ENCODE results near the gene ARHGAP8.

ARHGAP8 gene

DNA sequence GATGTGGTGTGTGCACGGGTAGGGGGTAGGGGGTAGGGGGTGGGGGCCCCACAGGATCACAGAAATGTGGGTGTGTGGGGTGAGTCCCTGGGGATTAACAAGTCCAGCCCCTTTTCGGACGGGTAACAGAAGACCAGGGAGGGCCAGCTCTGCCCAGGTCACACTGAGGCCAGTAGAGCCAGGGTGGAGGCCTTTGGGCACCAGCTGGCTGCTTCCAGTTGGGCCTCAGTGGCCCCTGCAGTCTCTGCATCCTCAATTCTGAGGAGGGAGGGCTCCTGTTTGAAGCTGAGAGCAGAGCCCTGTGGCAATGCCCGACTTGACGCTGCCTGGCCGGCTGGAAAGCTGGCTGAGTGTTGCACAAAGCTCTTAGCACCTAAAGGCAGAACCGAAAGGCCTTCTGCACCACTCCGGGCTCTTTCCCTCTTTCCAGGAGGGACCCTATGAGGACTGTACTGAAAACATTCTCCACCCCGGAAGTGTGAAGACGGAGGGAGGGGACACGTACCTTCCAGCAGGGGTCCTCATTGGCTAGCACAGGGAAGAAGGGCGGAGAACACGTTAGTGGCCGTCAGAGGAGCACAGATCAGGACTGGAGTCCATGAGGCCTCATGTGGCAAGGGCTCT, 137.0 kb downstream of the ARHGAP8 start:
- no peaks in the 10 kb centered on the region for H3K27me3 ChIP-seq (ENCODE audit: insufficient read depth, low read length)
- no peak overlapping the region for H3K4me3 ChIP-seq (ENCODE audit: low read length)
- H3K27ac ChIP-seq (ENCODE audit: low read length) = no peak overlapping the region
- H3K36me3 ChIP-seq (ENCODE audit: insufficient read depth, low read depth, low read length) = peaks cover 64% of the 10 kb centered on the region
- no peak overlapping the region for H3K9ac ChIP-seq (ENCODE audit: low read depth, low read length)
- H3K4me1 ChIP-seq (ENCODE audit: insufficient read depth, low read length) = peaks cover 7% of the 10 kb centered on the region; the same call in 1 of the 2 replicates
- no peaks in the 10 kb centered on the region for H3K9me3 ChIP-seq (ENCODE audit: insufficient read depth, low read depth, low read length)

DNA sequence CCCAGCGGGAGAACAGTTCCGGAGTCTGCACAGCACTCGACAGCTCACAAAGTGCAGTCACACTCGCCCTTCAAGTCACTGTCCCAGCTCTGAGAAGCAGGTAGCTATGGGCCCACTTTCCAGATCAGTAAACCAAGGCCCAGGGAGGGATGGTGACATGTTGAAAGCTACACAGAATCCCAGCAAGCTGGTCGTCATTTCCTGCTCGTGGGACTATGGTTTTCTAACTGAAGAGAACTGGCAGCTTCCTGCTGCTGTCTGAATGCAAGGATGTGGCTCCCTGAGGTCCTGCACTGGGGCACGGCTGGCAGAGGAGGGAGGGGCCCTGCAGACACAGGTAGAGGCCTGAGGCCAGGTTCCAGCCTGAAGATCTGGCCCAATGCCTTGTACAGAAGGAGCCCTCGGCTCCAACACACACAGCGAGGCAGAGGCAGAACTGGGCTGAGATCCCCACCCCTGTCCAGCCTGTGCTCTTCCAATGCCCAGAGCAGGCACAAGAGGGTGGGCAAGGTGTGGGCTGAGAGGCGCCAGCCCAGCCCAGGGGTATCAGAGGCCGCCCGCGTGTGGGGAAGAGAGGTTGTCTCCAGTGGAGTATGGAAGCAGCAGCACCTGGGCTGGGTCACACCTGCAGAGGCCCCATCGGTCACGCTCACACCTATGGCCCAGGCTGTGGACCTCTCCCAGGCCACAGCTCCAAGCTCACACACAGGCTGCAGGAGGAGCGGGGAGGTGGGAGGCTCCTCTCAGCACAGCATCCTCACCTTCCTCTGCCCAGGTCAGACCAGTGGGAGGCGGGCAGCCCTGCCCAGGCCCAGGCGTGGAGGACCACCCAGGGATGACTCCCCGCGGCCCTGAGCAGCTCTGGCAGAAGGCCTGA, 138.3 kb downstream of the ARHGAP8 start:
- no peaks in the 10 kb centered on the region for H3K27me3 ChIP-seq (ENCODE audit: insufficient read depth, low read length)
- H3K36me3 ChIP-seq (ENCODE audit: insufficient read depth, low read depth, low read length) = peaks cover 59% of the 10 kb centered on the region
- no peak overlapping the region for H3K4me3 ChIP-seq (ENCODE audit: low read length)
- H3K9ac ChIP-seq (ENCODE audit: low read depth, low read length) = no peak overlapping the region
- peaks cover 7% of the 10 kb centered on the region; the same call in 1 of the 2 replicates for H3K4me1 ChIP-seq (ENCODE audit: insufficient read depth, low read length)
- no peaks in the 10 kb centered on the region for H3K9me3 ChIP-seq (ENCODE audit: insufficient read depth, low read depth, low read length)
- no peak overlapping the region for H3K27ac ChIP-seq (ENCODE audit: low read length)

DNA sequence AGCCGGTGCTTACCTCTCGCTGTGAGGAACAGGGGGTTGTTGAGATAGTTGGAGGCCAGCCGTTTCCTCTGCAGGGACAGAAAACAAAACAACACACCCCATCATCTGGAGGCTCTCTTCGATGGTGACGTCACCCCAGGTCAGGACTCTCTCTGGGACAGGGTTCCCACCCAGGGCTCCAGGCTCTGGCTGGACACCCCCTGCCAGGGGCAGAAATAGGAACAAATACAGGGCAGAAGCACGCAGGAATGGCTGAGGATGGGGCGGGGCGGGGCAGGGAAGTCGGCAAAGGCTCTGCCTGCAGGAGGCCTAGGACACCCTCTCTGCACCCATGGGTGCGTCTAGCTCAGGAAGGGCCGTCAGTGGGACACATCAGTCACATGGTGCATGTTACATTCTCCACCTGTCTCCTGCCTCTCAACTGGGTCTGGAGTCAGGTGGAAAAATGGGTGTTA, 138.9 kb downstream of the ARHGAP8 start:
- H3K9ac ChIP-seq (ENCODE audit: low read depth, low read length) = no peak overlapping the region
- H3K9me3 ChIP-seq (ENCODE audit: insufficient read depth, low read depth, low read length) = no peaks in the 10 kb centered on the region
- no peak overlapping the region for H3K4me3 ChIP-seq (ENCODE audit: low read length)
- no peak overlapping the region for H3K27ac ChIP-seq (ENCODE audit: low read length)
- peaks cover 59% of the 10 kb centered on the region for H3K36me3 ChIP-seq (ENCODE audit: insufficient read depth, low read depth, low read length)
- no peaks in the 10 kb centered on the region for H3K27me3 ChIP-seq (ENCODE audit: insufficient read depth, low read length)
- H3K4me1 ChIP-seq (ENCODE audit: insufficient read depth, low read length) = peaks cover 7% of the 10 kb centered on the region; the same call in 1 of the 2 replicates

DNA sequence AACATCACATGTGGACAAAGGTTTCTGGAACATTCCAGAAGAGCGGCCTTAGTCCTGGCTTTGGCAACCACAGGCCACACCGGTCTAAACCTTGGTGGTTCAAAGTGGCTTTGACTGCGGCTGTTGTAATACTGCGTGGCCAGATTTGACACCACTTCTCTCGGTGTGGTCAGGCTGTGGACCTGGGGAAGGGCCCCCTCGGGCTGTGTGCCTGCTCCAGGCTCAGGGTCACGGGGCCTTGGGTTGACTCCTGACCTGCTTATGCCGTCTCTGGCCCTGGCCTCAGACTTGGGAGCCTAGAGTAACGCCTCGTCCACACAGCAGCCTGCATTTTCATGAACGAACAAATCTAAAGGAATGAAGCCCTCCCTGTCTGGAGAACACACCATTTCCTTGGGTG, 139.4 kb downstream of the ARHGAP8 start:
- no peaks in the 10 kb centered on the region for H3K27me3 ChIP-seq (ENCODE audit: insufficient read depth, low read length)
- H3K36me3 ChIP-seq (ENCODE audit: insufficient read depth, low read depth, low read length) = peaks cover 55% of the 10 kb centered on the region

DNA sequence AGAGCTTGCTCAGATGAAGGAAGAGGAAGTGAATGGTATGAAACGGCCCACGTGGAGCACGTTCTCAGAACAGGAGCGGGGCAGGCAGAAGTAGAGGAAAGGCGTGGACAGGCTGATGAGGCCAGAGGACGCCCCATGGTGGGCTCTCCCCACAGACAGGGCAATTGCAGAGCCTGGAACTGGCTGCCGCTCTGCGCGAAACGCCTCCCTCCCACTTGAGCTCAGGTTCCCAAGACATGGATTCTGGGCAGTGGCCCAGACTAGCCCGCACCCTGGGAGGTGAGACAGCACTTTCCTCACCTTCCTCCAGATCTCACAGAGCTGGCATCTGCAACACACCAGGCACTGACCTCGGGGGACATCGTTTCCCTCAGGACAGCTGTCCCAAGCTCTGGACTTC, 139.9 kb downstream of the ARHGAP8 start:
- Histone ChIP-seq H3K4me3 (ENCODE audit: low read length) (no peak overlapping the region), H3K27ac (ENCODE audit: low read length) (no peak overlapping the region), H3K9ac (ENCODE audit: low read depth, low read length) (no peak overlapping the region), H3K9me3 (ENCODE audit: insufficient read depth, low read depth, low read length) (no peaks in the 10 kb centered on the region), H3K36me3 (ENCODE audit: insufficient read depth, low read depth, low read length) (peaks cover 51% of the 10 kb centered on the region), H3K27me3 (ENCODE audit: insufficient read depth, low read length) (no peaks in the 10 kb centered on the region), H3K4me1 (ENCODE audit: insufficient read depth, low read length) (peaks cover 7% of the 10 kb centered on the region; the same call in 1 of the 2 replicates)

More for the DNA sequence above, 139.4 kb downstream of the ARHGAP8 start:
- no peak overlapping the region for H3K9ac ChIP-seq (ENCODE audit: low read depth, low read length)
- H3K4me3 ChIP-seq (ENCODE audit: low read length) = no peak overlapping the region
- peaks cover 7% of the 10 kb centered on the region; the same call in 1 of the 2 replicates for H3K4me1 ChIP-seq (ENCODE audit: insufficient read depth, low read length)
- H3K27ac ChIP-seq (ENCODE audit: low read length) = no peak overlapping the region
- no peaks in the 10 kb centered on the region for H3K9me3 ChIP-seq (ENCODE audit: insufficient read depth, low read depth, low read length)

DNA sequence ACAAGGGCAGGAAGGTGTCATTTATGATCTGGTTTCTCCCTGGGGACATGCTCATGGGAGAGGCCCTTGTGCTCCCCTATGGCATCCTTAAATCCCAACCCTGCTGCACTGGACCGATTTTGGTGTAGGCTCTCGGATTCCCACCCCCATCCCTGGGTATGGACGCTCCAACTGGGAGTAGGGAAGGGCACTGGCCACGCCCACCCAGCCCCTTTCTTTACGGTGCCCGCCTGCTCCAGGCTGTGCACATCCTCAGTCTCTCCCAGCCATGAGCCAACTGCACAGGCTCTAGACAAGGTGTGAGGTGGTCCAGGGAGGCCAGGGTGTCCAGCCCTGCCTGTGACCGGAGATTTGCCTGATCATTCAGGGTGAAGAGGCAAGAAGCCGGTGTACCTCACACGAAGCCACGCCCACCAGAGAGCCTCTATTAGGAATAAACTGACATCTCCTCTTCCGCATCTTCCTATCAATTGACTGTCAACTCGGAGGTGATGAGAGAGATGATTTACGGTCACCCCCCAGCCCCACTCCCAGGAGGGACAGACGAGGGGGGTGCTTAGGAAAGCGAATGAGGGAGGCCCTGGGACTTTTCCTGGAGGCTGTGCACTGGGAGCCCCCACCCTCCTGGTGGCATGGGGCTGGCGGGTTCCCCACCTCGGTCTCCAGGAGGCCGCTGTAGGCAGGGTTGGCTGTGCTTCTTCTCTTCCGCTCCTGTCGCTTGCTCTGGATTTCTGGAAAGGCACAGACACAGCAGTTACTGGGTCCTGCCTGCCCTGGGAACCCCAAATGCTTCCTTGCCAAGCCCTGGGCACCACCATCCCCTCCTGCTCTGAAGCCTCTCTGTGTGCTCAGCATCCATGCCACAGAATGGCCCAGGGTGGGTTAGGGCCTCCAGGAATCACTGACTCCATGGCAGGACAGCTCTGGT, 140.7 kb downstream of the ARHGAP8 start:
- Histone ChIP-seq H3K27ac (ENCODE audit: low read length) (no peak overlapping the region), H3K36me3 (ENCODE audit: insufficient read depth, low read depth, low read length) (peaks cover 44% of the 10 kb centered on the region), H3K4me1 (ENCODE audit: insufficient read depth, low read length) (peaks cover 7% of the 10 kb centered on the region; the same call in 1 of the 2 replicates), H3K9ac (ENCODE audit: low read depth, low read length) (no peak overlapping the region), H3K27me3 (ENCODE audit: insufficient read depth, low read length) (no peaks in the 10 kb centered on the region), H3K4me3 (ENCODE audit: low read length) (no peak overlapping the region), H3K9me3 (ENCODE audit: insufficient read depth, low read depth, low read length) (no peaks in the 10 kb centered on the region)

DNA sequence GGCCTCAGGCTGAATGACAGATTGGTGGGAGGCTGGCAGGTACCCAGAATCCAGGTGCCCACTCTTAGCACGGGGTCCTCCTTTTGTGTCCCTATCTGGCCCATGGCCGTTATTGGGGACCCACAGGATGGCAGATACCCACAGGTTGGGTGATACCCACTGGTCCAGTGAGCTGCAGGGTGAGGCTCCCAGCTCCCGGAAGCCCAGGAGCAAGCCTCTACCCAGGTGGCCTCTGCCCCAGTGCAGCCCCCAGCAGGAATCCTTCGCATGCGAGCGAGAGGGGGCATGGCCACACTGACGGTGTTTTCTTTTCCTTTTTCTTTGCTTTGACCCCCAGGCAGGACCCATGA, 141.3 kb downstream of the ARHGAP8 start:
- Histone ChIP-seq H3K4me1 (ENCODE audit: insufficient read depth, low read length) (peaks cover 2% of the 10 kb centered on the region; the same call in 1 of the 2 replicates), H3K27me3 (ENCODE audit: insufficient read depth, low read length) (no peaks in the 10 kb centered on the region), H3K9me3 (ENCODE audit: insufficient read depth, low read depth, low read length) (no peaks in the 10 kb centered on the region), H3K4me3 (ENCODE audit: low read length) (no peak overlapping the region), H3K36me3 (ENCODE audit: insufficient read depth, low read depth, low read length) (peaks cover 44% of the 10 kb centered on the region), H3K27ac (ENCODE audit: low read length) (no peak overlapping the region), H3K9ac (ENCODE audit: low read depth, low read length) (no peak overlapping the region)

DNA sequence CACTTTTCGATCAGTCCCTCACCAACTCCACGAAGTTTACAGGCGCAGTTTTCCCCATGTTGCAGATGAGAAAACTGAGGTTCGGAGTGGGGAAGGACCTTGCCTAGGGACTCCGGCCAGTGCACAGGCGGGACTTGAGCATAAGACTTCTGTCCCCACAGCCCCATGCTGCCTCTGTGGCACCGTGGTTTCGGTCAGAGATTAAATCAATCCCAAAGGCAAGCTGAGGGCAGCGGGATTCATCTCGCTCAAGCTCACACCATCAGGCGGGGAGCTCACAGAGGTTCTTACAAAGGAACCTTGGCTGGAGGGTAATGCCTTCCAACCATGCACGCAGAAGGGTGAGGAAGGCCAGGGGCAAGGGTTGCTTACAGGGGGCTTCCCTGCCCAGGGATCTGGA, 141.9 kb downstream of the ARHGAP8 start:
- no peak overlapping the region for H3K9ac ChIP-seq (ENCODE audit: low read depth, low read length)
- H3K4me1 ChIP-seq (ENCODE audit: insufficient read depth, low read length) = no peaks in the 10 kb centered on the region
- H3K4me3 ChIP-seq (ENCODE audit: low read length) = no peak overlapping the region
- peaks cover 44% of the 10 kb centered on the region for H3K36me3 ChIP-seq (ENCODE audit: insufficient read depth, low read depth, low read length)
- no peaks in the 10 kb centered on the region for H3K9me3 ChIP-seq (ENCODE audit: insufficient read depth, low read depth, low read length)
- no peak overlapping the region for H3K27ac ChIP-seq (ENCODE audit: low read length)
- no peaks in the 10 kb centered on the region for H3K27me3 ChIP-seq (ENCODE audit: insufficient read depth, low read length)

DNA sequence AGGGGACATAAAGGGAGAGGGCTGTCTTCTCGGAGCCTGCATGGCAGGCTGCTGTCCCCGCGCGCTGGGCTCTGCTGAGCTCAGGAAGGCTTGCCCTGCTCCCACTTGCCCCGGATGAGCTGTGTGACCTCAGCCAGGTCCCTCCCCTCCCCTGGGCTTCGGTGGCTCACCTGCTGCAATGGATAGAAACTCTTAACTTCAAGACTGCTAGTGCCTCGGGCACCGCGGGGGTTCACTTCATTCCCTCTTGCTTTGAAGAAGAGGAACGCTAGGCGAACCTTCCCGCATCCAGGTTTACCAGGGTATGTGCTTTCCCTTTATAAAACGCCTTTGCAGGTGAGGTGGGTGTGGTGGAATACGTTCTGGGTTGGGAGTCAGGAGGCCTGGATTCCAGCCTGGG, 142.4 kb downstream of the ARHGAP8 start:
- Histone ChIP-seq H3K9me3 (ENCODE audit: insufficient read depth, low read depth, low read length) (no peaks in the 10 kb centered on the region), H3K9ac (ENCODE audit: low read depth, low read length) (no peak overlapping the region), H3K27me3 (ENCODE audit: insufficient read depth, low read length) (no peaks in the 10 kb centered on the region), H3K4me3 (ENCODE audit: low read length) (no peak overlapping the region), H3K36me3 (ENCODE audit: insufficient read depth, low read depth, low read length) (peaks cover 44% of the 10 kb centered on the region), H3K27ac (ENCODE audit: low read length) (no peak overlapping the region), H3K4me1 (ENCODE audit: insufficient read depth, low read length) (no peaks in the 10 kb centered on the region)

DNA sequence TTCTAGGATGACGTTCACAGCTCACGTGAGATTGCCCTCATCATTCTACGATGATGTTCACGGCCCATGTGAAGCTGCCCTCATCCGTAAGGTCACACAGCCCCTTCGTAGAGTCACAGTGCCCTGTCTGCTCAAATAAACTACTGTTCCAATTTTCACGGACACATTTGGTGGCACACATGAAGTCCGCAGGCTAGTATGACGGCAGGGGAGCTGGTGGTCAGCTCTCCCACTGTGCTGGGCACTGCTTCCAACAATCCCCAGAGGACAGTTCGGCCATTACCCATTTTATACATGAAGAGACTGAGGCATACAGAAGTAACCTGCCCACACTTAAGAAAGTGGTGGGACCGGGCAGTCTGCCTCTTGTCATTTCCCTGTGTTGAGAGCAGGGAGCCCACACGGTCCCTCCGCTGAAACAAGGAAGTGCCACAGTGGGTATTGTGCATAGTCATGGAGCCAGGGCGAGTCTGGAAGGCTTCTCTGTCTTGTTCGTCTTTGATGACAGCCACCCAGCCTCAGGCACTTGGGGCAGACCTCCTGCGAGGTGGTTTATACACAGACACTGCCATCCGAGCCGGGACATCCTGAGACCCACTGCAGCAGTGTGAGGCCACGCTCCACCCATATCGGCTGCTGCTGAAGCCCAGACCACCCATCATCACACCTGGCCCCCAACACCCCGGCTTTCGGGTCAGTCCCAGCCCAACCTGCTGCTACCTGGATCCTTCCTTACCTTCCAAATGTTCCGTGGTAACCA, 143.1 kb downstream of the ARHGAP8 start:
- H3K27me3 ChIP-seq (ENCODE audit: insufficient read depth, low read length) = no peaks in the 10 kb centered on the region
- no peaks in the 10 kb centered on the region for H3K9me3 ChIP-seq (ENCODE audit: insufficient read depth, low read depth, low read length)

DNA sequence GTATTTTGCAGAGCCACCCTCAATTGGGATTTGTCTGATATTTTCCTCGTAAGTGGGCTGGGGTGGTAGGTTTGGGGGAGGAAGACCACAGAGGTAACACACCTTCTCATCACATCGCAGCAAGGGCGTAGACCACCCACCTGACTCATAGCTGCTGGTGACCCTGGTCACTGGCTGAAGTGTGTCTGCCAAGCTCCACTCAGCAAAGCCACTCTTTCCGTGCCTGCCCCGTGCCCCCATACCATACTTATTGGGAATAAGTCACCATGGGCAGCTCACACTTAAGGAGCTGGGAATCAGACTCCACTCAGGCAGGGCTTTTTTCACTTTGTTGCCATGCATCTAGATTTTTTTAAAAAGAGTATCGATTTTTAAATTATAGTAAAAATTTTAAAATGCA, 145.9 kb downstream of the ARHGAP8 start:
- H3K9me3 ChIP-seq (ENCODE audit: insufficient read depth, low read depth, low read length) = peaks cover 13% of the 10 kb centered on the region
- no peak overlapping the region for H3K4me3 ChIP-seq (ENCODE audit: low read length)
- H3K27ac ChIP-seq (ENCODE audit: low read length) = no peak overlapping the region
- no peaks in the 10 kb centered on the region for H3K4me1 ChIP-seq (ENCODE audit: insufficient read depth, low read length)
- H3K36me3 ChIP-seq (ENCODE audit: insufficient read depth, low read depth, low read length) = peaks cover 35% of the 10 kb centered on the region
- H3K27me3 ChIP-seq (ENCODE audit: insufficient read depth, low read length) = no peaks in the 10 kb centered on the region
- no peak overlapping the region for H3K9ac ChIP-seq (ENCODE audit: low read depth, low read length)

More for the DNA sequence above, 143.1 kb downstream of the ARHGAP8 start:
- no peak overlapping the region for H3K27ac ChIP-seq (ENCODE audit: low read length)
- no peaks in the 10 kb centered on the region for H3K4me1 ChIP-seq (ENCODE audit: insufficient read depth, low read length)
- H3K9ac ChIP-seq (ENCODE audit: low read depth, low read length) = no peak overlapping the region
- H3K4me3 ChIP-seq (ENCODE audit: low read length) = no peak overlapping the region
- H3K36me3 ChIP-seq (ENCODE audit: insufficient read depth, low read depth, low read length) = peaks cover 37% of the 10 kb centered on the region

Measured in iPS-20b (cell line).